PC-9 (cell line): ENCODE measurements around the gene FOXP1.

Source experiments
- CTCF ChIP-seq: fragments of 200-600 bp; sonication (generic); conservative IDR thresholded peaks from 2 replicates; pipeline ENCODE4 v1.6.1; 2017; ENCODE audit warnings: mixed run types, antibody characterized with exemption, mild to moderate bottlenecking, moderate library complexity
- EZH2 ChIP-seq: fragments of 200-600 bp; sonication (generic); IDR thresholded peaks from 2 replicates; pipeline ENCODE4 v1.8.0; 2017; ENCODE audit warnings: antibody characterized with exemption, low read depth

GRCh38 chr3:71328926-71329325 lies 254.6 kb downstream of the FOXP1 start:
- TF ChIP-seq CTCF (no peak), EZH2 (no peak)
